SU-DHL-6 (cell line): ENCODE data around the gene TP63.

ENCODE experiments used
- EZH2phosphoT487 ChIP-seq: fragments of 200-600 bp; sonication (generic), shearing (Covaris generic); conservative IDR thresholded peaks from 2 replicates; pipeline ENCODE4 v1.6.1; 2018; ENCODE audit warnings: mild to moderate bottlenecking, antibody characterized with exemption, low read length, moderate library complexity, mixed read lengths
- TF ChIP-seq, protein P1 (sequence below): fragments of 200-600 bp; sonication (generic); IDR thresholded peaks from one replicate; pipeline ENCODE4 v1.5.1; 2017; ENCODE audit warnings: antibody characterized with exemption, mild to moderate bottlenecking, low read length, moderate library complexity; ENCODE audit not compliant: insufficient read depth, poor library complexity, severe bottlenecking

GRCh38 chr3:189680723-189681122 is 49.5 kb downstream of the TP63 start:
- TF ChIP-seq, protein P1, sequence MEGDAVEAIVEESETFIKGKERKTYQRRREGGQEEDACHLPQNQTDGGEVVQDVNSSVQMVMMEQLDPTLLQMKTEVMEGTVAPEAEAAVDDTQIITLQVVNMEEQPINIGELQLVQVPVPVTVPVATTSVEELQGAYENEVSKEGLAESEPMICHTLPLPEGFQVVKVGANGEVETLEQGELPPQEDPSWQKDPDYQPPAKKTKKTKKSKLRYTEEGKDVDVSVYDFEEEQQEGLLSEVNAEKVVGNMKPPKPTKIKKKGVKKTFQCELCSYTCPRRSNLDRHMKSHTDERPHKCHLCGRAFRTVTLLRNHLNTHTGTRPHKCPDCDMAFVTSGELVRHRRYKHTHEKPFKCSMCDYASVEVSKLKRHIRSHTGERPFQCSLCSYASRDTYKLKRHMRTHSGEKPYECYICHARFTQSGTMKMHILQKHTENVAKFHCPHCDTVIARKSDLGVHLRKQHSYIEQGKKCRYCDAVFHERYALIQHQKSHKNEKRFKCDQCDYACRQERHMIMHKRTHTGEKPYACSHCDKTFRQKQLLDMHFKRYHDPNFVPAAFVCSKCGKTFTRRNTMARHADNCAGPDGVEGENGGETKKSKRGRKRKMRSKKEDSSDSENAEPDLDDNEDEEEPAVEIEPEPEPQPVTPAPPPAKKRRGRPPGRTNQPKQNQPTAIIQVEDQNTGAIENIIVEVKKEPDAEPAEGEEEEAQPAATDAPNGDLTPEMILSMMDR = no peak
- no peak for TF ChIP-seq EZH2phosphoT487
